Kidney epithelial cell (primary cell): ENCODE results near the gene METRNL. TPM values are rescaled to one million over a fixed set of nuclear protein-coding genes. Genes with fewer than 3 reads are reported as not detected.

Source experiments
- DNase-seq: peaks from one replicate; pipeline ENCODE4 v3.0.0-alpha.2; 2010; ENCODE audit warnings: low read depth
- H3K27me3 ChIP-seq: 2 replicates; pipeline ENCODE4 v1.6.0; 2011; ENCODE audit warnings: low read length; ENCODE audit not compliant: control insufficient read depth, insufficient read depth
- H3K36me3 ChIP-seq: 2 replicates; pipeline ENCODE4 v1.5.1; 2011; ENCODE audit warnings: low read length; ENCODE audit not compliant: control insufficient read depth, insufficient read depth
- H3K4me3 ChIP-seq: 2 replicates; pipeline ENCODE4 v1.5.1; 2011; ENCODE audit warnings: low read depth, mild to moderate bottlenecking, control low read depth, low read length
- total RNA-seq: library from RNA; depleted of rRNA; stranded (reverse); fragments of >200 nt; gene quantifications from 2 replicates; pipeline ENCODE4 v1.2.3, GENCODE V29; 2015
- TF ChIP-seq, protein P1 (sequence below): IDR thresholded peaks from 2 replicates; pipeline ENCODE4 v1.5.1; 2011; ENCODE audit warnings: mild to moderate bottlenecking, moderate library complexity, low read length, control low read depth, inconsistent platforms; ENCODE audit not compliant: insufficient read depth, poor library complexity, severe bottlenecking

Gene METRNL
- total RNA-seq, 1 donor from 2014 or later, result 91.5 TPM

DNA sequence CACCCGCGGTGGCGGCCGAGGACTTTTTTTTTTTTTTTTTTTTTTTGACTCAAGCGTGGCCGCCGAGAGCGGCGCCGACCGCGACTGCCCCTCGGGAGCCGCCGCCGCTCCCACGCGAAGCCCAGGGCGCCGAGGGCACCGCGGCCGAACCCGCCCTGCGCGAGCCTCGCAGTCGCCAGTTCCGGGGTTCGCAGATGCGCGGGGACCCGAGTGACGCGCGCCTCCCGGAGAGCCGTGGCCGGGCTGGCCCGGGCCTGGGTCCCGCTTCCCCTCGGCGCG lies 1.1 kb downstream of the METRNL start:
- Histone ChIP-seq H3K36me3 (no peaks in the 10 kb centered on the region), H3K4me3 (peak overlapping the region; percentile 45), H3K27me3 (peaks cover 17% of the 10 kb centered on the region)
- no peak for DNase-seq
- TF ChIP-seq, protein P1, sequence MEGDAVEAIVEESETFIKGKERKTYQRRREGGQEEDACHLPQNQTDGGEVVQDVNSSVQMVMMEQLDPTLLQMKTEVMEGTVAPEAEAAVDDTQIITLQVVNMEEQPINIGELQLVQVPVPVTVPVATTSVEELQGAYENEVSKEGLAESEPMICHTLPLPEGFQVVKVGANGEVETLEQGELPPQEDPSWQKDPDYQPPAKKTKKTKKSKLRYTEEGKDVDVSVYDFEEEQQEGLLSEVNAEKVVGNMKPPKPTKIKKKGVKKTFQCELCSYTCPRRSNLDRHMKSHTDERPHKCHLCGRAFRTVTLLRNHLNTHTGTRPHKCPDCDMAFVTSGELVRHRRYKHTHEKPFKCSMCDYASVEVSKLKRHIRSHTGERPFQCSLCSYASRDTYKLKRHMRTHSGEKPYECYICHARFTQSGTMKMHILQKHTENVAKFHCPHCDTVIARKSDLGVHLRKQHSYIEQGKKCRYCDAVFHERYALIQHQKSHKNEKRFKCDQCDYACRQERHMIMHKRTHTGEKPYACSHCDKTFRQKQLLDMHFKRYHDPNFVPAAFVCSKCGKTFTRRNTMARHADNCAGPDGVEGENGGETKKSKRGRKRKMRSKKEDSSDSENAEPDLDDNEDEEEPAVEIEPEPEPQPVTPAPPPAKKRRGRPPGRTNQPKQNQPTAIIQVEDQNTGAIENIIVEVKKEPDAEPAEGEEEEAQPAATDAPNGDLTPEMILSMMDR, result no peak

DNA sequence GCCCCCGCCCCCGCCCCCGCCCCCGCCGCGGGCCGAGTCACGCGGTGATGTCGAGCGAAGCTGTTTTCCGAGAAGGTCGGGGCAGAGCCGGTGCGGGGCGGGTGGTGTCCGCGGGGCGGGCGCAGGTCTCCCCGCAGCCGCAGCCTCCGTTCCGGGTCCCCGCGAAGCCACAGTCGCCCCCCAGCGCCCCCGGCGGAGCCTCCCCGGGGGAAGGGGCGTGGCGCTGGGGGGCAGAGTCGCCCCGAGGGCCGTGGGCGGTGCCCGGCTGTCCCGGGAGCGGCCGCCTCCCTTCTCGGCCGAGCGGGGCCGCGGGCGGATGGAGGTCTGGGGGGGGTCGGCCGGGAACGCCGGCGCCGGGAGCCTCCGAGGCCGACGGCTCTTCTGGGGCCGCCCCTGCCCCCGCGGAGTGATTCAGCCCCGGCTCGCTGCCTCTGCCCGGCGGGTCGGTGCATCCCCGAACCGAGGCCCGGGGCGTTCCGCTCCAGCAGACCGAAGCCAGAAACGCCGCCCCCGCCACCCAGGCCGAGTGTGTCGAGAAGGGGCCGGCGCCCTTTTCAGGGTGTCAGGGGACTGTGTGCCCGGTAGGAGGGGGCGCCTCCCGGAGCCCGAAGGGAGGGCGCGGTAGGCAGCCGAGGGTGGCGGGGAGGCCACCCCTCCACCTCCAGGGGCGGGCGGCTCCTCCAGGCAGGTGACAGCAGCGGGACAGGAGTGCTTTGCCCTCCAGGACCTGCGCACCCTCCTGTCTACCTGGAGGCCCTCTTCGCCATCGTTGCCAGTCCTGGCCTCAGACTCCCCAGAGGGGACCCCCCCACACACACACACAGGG lies 1.7 kb downstream of the METRNL start:
- no peak for DNase-seq
- peak overlapping the region; percentile 45 for H3K4me3 ChIP-seq
- no peaks in the 10 kb centered on the region for H3K36me3 ChIP-seq
- TF ChIP-seq, protein P1, result no peak
- peaks cover 17% of the 10 kb centered on the region for H3K27me3 ChIP-seq

DNA sequence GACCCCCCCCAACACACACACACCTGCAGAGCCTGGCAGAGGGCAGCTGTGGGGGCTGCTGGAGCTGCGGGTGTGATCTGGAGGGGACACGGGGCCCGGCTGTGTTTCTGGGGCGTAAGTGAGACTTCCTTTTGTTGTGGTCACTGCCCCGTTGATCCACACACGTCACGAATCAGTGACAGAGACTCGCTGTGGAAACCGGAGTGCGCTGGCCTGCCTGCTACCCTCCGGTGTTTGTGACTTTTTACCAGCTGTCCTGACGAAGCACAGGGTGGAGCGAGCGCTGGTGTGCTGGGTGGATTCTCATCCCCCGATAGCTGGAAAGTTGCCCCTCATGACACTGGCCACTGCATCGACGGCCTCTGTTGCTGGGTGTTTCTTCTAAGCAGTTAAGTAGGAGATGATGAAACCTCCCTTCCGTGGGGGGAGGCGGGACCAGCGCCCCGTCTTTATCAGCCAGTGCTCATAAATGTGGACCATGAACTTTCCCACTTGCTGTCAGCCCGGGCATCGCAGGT lies 2.3 kb downstream of the METRNL start:
- TF ChIP-seq, protein P1, result no peak
- Histone ChIP-seq H3K27me3 (peaks cover 15% of the 10 kb centered on the region), H3K4me3 (no peak overlapping the region), H3K36me3 (no peaks in the 10 kb centered on the region)
- DNase-seq, result no peak

DNA sequence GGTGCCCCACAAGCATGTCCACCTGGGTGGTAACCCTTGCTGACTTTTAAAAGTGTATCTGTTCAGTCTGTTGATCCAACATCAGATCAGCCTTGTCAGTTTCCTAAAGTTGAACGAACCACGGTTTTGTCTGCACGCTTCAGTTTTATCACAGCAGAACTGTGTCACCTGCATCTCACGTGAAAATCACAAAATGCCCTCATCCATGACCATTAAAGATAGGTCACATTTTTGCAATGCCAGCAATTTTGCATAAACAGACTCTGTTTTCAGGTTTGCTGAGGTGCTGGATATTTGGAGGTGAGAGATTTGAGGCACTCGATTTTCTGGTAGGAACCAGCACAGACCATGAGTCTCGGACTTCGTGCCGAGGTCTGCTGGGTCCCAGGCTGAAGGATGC lies 3.0 kb downstream of the METRNL start:
- DNase-seq, result no peak
- Histone ChIP-seq H3K36me3 (no peaks in the 10 kb centered on the region), H3K27me3 (peaks cover 14% of the 10 kb centered on the region), H3K4me3 (no peak overlapping the region)
- TF ChIP-seq, protein P1, result no peak

DNA sequence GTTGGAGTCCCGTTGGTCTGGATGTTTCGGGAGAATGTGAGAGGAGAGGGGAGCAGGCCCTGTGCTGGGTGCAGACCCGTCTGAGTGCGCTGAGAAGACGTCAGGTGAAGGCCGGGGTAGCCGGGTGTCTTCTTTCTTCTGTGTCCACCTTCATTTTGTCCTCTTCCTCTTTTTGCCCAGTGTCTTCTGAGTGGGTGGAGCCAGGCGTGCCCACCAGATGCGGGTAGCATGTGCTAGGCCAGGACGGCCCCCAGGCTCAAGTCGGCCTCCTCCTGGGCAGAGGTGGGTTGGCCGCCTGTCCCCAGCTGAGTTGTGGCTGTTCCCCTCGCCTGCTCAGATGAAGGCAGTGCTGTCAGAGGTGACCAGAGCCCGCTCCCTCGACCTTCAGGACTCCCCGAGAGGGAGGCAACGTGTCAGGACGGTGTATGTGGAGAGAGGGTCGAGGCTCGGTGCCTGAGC lies 3.5 kb downstream of the METRNL start:
- H3K4me3 ChIP-seq, result no peak overlapping the region
- peaks cover 11% of the 10 kb centered on the region for H3K27me3 ChIP-seq
- DNase-seq, result no peak

More for the DNA sequence above, 3.5 kb downstream of the METRNL start:
- TF ChIP-seq, protein P1, result no peak
- no peaks in the 10 kb centered on the region for H3K36me3 ChIP-seq
